ENCODE data around the gene MYH16.
A peak's percentile ranks its signal among the peaks of the same experiment; 100 is the strongest.
"Not testable (repeated sequence)": the region's sequence is repeated elsewhere in the genome, so short reads cannot be mapped to it uniquely, and the experiment has no call there.

Gene MYH16

DNA sequence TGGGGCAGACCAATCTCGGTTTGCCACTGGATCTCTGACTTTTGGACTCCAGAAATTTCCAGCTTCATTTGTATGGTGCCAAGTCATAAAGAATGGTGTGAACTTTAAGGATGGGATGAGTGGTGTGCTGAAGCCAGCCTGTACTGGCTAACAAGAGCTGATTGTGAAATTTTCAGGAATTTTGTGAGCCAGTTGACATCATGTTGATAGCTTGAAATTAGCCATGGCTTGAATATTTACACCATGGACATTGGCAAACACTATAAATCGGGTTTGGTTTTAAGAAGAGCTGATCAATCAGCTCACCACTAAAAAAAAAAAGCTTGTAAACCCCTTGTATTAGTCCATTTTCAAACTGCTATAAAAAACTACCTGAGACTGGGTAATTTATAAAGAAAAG is 14.1 kb upstream of the MYH16 start:
- no peak for DNase-seq

DNA sequence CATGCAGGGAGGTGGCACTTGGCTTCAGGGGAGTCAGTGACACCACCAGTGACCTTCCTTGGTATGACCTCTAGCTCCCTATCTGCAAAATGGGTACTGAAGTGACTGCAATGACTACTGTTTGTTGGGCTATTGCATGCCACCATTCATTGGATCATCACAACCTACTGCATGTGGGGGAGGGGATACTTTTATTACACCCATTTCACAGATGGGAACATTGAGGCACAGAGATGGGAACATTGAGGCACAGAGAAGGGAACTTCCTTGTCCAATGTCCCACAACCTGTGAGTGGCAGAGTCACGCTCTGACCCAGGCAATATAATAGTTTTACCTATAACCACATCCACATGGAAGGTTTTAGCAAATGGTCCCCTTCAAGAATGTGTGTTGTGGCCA is 12.2 kb upstream of the MYH16 start:
- no peak for DNase-seq

DNA sequence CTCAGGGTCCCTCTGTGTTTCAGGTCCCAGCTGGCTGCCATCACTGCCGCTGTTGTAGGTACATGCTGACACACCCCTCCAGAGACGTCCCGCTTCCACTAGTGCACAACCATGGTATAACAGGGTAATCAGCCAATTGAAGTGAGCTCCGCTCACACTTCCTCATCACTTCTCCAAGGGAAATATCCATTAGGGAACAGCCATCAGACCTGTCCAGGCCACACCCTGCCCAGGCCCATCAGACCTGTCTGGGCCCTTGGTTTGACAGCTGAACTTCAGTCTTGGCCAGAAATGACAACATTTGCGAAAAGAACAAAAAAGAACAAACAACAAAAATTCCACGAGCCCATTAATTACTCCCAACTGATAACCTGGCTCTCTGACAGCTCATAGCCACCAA is 11.0 kb upstream of the MYH16 start:
- no peak for DNase-seq

DNA sequence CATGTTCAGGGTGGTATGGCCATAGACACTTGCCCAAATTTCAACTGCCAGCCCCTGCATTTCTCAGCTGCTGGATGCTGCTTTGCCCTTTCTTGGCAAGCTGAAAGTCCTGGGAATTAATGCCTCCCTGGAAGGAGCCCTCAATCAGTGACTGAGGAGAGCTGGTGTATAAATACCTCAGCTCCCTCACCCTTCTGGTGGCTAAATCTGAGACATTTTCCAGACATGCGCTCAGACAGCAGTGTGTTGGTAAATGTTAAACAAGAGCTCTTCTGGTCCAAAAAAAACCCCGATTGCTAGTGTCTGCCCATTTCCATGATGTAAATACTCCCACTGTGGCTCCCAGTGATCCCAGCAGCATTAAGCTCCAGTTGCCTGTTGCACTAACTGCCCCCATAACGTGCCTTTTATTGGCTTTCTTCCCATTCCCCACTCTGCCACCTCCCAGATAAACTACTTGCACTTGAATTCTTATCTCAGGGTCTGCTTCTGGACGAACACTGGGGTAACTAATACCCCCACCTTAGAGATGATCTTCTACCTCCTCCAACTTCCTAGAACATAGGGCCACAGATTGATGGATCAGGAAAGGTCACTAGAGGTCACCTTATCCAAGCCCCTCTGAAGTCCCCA is 6.7 kb upstream of the MYH16 start:
- no peak for DNase-seq

DNA sequence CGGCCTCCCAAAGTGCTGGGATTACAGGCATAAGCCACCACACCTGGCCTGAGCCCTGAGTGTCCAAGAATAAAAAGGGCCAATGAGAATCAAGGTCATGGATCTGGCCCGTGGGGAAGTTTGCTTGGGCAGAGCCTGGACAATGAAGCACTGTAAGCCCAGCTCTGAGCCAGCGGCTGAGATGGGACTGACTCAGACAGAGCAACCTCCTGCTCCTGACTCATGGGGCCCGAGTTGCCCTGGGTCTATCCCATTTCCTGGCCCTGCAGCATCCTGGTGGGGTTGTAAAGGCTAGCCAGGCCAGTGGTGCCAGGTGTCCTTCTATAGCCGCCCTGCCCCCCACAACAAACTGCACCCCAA is 5.2 kb upstream of the MYH16 start:
- peak in 7 of 14 donors; percentile 2 to 84 (median 18) for DNase-seq

DNA sequence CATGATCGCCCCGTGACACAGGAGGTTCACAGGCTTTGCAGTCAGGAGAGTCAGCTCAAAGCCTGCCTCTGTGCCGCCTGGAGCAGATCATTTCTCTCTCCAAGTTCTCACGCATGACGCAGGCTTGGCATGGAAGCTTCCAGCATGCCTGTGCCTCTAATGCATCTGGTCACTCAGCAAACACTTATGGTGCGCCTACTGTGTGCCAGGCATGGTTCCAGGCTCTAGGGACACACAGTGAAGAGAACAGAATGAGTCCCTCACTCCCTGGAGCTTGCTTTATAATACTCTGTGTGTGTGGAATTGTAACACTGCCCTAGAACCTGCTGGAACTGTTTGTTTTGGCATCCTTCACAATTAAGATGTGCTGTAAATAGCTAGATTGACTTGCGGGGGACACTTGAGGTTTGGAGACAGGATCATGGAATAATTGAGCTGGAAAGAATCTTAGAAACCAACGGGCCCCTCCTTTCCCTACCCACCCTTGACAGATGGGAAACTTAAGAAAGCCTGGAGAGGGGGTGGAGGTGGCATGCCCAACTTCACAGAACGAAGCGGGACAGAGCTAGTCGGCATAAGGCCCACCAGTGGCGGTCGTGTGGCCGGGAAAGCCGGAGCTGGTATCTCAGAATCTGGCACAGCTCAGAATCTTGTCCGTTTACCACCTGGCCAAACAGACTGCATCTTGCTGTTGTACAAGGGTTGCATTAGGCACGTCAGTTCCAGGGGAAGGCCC is 4.6 kb upstream of the MYH16 start:
- peak in 6 of 14 donors; percentile 7 to 72 (median 26) for DNase-seq

DNA sequence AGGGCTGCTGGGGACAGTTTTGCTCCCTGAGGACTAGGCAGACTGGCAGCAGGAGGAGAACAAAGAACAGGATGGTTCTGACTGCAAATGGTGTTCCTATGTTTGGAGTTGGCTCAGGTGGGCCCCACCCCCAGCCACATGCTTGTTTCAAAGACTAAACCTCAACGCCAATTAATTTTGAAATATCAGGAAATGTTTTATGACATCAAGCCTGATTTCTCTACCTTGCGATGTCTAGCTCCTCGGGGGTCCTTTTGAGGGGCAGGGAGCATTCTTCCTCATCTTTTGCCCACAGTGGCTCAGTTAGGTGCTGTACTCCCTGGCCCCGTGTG is 4.1 kb upstream of the MYH16 start:
- no peak for DNase-seq

DNA sequence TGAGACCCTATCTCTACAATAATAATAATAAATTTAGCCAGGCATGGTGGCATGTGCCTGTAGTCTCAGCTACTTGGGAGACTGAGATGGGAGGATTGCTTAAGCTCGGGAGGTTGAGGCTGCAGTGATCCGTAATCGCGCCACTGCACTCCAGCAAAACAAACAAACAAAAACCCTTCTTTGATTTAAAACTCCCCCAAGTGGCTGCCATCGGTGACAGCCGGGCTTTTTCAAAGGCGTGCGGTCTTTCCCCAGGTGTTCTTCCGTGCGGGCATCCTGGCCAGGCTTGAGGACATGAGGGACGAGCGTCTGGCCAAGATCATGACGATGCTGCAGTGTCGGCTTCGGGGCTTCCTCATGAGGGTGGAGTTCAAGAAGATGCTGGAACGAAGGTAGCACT is 1.9 kb upstream of the MYH16 start:
- no peak for DNase-seq

DNA sequence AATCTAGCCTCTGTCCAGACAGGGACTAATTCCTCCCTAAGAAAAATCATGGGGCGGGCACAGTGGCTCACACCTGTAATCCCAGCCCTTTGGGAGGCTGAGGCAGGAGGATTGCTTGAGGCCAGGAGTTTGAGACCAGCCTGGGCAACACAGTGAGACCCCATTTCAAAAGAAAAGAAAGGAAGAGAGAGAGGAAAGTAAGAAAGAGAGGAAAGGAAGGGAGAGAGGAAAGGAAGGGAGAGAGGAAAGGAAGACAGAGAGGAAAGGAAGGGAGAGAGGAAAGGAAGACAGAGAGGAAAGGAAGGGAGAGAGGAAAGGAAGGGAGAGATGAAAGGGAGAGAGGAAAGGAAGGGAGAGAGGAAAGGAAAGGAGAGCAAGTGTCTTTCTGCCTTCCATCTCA is 922 bp downstream of the MYH16 start:
- DNase-seq, result not testable (repeated sequence)

DNA sequence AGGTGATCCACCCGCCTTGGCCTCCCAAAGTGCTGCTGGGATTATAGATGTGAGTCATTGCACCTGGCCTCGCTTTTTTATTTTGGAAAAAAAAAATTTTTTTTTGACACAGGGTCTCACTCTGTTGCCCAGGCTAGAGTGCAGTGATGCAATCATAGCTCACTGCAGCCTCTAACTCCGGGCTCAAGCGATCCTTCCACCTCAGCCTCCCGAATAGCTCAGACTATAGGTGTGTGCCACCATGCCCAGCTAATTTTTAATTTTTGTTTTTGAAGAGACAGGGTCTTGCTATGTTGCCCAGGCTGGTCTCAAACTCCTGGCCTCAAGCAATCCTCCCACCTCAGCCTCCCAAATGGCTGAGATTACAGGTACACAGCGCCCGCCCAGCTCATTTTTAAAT is 2.3 kb downstream of the MYH16 start:
- DNase-seq, result not testable (repeated sequence)

DNA sequence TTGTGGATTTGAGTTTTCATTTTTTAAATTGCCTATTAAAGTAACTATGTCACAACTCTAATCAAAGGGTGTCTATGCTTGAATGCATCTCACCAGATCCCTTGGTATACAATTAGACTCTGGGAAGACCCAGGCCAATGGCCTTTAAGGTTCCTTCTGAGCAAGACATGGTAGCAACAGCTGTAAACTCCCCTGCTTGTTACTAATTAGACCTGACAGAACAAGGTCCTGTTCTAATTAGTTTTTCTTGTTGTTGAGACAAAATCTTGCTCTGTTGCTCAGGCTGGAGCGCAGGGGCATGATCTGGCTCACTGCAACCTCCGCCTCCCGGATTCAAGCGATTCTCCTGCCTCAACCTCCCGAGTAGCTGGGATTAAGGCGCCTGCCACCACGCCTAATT is 2.9 kb downstream of the MYH16 start:
- DNase-seq, result no peak

DNA sequence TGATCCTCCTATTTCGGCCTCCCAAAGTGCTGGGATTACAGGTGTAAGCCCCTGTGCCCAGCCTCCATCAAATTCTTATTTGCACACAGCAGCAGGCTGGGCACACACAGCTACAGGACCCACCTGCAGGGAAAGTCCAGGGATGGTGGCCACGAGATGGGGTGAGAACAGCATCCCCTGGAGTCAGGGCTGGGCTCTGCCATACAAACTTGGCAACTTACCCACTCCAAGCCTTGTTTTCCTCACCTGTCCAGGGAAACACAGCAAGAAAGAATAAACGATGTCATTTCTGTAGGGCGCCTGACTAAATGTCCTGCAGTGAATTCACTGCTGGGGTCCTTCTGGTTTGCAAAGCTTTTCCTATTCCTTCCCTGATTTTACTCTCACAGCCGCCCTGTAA is 5.5 kb downstream of the MYH16 start:
- DNase-seq, result no peak

DNA sequence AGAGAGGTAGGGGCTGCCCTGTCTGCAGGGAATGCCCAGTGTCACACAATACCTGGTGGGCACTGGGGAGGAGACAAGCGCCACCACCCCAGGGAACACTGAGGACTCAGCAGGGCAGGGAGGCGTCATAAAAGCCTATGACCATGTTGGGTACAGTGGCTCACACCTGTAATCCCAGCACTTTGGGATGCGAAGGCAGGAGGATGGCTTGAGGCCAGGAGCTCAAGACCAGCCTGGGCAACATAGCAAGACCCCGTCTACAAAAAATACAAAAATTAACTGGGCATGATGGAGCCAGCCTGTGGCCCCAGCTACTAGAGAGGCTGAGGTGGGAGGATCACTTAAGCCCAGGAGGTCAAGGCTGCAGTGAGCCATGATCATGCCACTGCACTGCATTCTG is 11.5 kb downstream of the MYH16 start:
- not testable (repeated sequence) for DNase-seq

DNA sequence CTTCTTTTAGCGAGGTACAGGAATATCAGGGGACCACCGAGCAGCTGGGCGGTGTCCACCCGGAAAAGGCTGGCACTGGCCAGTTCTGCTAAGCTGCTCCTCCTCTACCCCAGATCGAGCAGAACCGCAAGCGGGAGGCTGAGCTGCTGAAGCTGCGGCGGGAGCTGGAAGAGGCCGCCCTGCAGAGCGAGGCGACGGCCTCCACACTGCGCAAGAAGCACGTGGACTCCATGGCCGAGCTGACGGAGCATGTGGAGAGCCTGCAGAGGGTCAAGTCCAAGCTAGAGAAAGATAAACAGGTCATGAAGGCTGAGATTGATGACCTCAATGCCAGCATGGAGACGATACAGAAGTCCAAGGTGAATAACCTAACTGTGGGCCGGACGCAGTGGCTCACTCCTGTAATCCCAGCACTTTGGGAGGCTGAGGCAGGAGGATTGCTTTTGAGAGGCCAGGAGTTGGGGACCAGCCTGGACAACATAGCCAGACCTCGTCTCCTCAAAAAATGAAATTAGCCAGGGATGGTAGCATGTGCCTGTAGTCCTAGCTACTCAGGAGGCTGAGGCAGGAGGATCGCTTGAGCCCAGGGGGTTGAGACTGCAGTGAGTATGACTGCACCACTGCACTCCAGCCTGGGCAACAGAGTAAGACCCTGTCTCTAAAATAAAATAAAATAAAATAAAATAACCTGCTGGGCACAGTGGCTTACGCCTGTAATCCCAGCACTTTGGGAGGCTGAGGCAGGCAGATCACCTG is 15.3 kb downstream of the MYH16 start:
- DNase-seq, result no peak

DNA sequence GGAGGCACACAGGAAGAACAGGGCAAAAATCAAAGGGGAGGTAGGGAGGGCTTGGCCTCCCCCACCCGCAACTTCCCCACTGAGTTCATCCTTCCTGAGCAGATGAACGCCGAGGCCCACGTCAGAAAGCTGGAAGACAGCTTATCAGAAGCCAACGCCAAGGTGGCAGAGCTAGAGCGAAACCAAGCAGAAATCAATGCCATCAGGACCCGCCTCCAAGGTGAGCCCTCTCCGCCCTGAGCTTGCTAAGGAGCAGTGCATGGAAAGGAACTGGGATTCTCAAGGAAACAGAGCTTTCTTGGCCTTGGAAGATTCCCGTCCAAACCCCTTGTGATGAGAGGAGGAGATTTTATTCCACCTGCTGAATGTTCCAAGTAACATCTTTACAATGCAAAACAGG is 16.5 kb downstream of the MYH16 start:
- no peak for DNase-seq

DNA sequence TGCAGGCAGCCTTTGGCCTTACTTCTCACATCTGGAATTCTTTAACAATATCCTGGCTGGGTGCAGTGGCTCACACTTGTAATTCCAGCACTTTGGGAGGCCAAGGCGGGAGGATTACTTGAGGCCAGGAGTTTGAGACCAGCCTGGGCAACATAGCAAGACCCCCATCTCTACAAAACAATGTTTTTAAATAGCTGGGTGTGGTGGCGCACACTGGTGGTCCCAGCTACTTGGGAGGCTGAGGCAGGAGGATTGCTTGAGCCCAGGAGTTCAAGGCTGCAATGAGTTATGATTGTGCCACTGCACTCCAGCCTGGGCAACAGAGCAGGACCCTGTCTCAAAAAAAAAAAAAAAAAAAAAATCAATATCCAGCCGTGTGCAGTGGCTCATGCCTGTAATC is 17.5 kb downstream of the MYH16 start:
- not testable (repeated sequence) for DNase-seq

DNA sequence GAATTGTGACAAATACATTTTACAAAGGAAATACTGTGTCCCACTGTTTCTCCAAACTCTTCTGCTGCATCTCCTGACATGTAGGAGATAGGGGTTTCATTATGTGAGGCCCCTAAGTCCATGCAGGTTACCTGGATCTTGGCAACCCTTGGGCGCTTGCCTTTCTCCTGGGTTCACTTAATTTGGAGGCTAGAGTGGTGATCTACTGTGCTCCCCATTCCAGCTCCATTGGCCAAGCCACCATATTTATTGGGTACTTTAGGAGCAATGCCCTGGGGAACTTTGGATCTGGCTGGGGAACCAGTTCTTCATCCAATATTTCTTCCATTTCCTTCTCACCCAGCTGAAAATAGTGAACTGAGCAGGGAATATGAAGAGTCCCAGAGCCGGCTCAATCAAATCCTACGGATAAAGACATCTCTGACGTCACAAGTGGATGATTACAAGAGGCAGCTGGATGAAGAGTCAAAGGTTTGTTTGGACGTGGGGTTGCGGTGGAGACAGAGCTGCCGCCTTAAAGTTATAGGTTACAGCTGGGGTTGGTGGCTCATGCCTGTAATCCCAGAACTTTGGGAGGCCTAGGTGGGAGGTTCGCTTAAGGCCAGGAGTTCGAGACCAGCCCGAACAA is 18.5 kb downstream of the MYH16 start:
- DNase-seq, result no peak

DNA sequence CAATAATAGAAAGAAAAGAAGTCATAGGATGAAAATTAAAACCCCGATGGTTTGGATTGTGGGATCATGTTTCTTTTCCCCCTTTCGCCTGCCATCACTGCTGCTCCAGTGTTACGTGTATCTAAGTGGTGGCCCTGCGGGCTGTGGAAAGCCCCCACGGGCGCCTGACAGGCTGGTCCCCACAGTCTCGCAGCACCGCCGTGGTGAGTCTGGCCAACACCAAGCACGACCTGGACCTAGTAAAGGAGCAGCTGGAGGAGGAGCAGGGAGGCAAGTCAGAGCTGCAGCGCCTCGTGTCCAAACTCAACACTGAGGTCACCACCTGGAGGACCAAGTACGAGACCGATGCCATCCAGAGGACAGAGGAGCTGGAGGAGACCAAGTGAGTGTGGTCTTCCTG is 19.5 kb downstream of the MYH16 start:
- DNase-seq, result no peak

DNA sequence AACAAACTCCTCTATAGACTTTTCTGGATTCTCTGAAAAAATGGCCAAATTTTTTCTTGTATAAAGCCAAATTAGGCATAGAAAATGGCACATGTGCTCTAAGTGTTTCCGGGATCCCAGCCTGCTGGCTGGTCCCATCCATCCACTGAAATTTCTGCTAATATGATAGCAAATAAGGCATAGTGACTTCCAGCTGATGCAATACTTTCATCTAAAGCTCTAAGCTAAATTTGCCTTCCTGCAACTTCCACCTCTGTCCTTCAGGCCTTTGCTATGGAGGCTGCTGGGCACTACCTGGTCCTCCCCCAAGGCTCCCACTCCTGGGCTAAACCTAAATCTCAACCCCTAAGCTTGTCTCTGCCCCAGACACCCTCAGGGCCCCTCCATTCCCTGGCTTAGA is 20.5 kb downstream of the MYH16 start:
- no peak for DNase-seq

DNA sequence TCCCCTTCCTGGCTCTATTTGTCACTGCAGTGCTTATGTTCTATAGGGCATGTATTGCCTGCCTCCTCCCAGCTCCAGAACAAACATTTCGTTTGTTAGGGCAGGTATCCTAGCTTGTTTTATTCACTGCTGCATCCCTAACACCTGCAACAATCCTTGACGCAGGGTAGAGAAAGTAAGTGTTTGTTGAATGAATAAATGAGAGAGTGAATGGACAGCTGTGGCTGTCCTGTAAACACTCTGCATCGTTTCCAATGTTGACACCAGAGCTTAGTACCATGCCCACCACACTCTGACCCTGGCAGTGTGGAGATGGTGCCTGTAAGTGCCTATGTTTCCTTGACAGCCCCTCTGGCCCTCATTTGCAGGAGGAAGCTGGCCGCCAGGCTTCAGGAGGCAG is 21.0 kb downstream of the MYH16 start:
- DNase-seq, result no peak

DNA sequence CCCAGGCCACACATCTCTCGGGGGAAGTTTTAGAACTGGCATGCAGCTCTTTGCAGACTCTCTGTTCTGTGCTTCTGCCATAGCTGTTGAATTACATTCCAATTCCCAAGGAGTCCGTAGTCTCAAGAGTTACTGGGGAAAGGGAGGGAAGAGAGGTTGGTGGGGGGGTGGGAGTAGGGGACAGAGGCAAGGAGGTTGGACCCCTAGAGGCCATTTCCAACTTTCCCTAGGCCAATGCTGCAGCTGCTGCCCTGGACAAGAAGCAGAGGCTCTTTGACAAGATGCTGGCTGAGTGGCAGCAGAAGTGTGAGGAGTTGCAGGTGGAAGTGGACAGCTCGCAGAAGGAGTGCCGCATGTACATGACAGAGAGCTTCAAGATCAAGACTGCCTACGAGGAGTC is 23.8 kb downstream of the MYH16 start:
- no peak for DNase-seq

DNA sequence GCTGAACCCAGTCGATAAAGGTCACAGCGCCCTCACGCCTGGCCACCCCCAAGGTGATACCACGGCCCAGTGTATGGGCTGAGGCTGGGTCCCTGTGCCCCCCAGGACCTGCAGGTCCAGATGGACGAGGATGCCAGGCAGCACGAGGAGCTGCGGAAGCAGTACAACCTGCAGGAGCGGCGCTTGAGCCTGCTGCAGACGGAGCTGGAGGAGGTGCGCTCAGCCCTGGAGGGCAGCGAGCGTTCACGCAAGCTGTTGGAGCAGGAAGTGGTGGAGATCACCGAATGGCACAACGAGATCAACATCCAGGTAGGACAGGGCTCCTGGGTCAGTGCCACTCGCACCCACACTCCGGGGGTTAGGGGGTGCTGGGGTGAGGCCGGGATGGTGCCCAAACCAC is 28.9 kb downstream of the MYH16 start:
- DNase-seq, result no peak

DNA sequence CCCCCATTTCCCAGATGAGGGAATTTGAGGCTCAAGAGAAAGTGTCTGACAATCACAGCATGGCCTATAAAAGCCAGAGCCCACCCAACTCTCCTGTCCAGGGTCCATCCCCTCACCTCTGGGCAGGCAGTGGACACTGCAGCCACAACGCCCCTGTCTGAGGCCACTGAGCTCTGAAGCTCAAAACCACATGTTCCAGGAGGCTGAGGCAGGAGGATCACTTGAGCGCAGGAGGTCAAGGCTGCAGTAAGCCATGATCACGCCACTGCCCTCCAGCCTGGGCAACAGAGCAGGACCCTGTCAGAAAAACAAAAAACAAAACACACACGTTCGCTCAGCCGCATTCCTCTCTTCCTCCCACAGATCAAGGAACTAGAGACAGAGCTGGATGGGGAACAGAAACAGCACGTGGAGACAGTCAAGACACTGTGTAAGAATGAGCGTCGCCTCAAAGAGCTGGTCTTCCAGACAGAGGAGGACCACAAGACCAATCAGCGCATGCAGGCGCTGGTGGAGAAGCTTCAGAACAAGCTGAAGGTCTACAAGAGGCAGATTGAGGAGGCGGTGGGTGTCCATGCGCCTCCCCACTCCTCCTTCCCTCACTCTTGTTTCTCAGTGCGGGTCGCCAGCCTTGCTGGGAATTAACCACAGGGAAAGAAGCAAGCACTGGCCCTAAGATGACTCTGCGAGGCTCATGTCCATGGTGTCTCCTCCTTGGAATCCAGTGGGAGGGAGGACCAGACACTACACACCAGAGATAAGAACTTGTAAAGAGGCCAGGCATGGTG is 33.0 kb downstream of the MYH16 start:
- DNase-seq, result peak in 1 of 14 donors; percentile 4
